Adrenal gland (tissue), 12 donors: ENCODE results near the gene CSF2. TPM values are rescaled to one million over a fixed set of nuclear protein-coding genes. Genes with fewer than 3 reads are reported as not detected.
"Not testable (repeated sequence)": the region's sequence is repeated elsewhere in the genome, so short reads cannot be mapped to it uniquely, and the experiment has no call there.

Source experiments
- DNase-seq, 7 donors: peaks; one replicate each; pipeline ENCODE4 v3.0.0-alpha.2; 2019 to 2020
- H3K27ac ChIP-seq, 5 donors: fragments of 200-600 bp; sonication (generic) in 4 of 5; 1 replicate in 3 of 5; 2 replicates in 2 of 5; pipeline versions ENCODE4 v1.5.1 to v1.8.0; 2016 to 2020; ENCODE audit warnings: mild to moderate bottlenecking in 1 of 5
- H3K27me3 ChIP-seq: fragments of 200-600 bp; 2 replicates; pipeline ENCODE4 v1.8.0; 2021
- H3K36me3 ChIP-seq, 2 donors: fragments of 200-600 bp; replicated peaks in 1 of 2; 1 replicate in 1 of 2; 2 replicates in 1 of 2; pipeline versions ENCODE4 v1.5.1 to v1.8.0; 2018 to 2022
- H3K4me1 ChIP-seq, 2 donors: fragments of 200-600 bp; replicated peaks in 1 of 2; 1 replicate in 1 of 2; 2 replicates in 1 of 2; pipeline versions ENCODE4 v1.5.1 to v1.8.0; 2018 to 2021
- H3K4me3 ChIP-seq, 4 donors: fragments of 200-600 bp; sonication (generic) in 3 of 4; one replicate each; pipeline ENCODE4 v1.5.1; 2016 to 2018
- H3K9me3 ChIP-seq, 3 donors: fragments of 200-600 bp; sonication (generic) in 1 of 3; replicated peaks in 1 of 3; 1 replicate in 2 of 3; 2 replicates in 1 of 3; pipeline versions ENCODE4 v1.5.1 to v1.8.0; 2016 to 2021
- POLR2A ChIP-seq, 2 donors: fragments of 450-650 bp; IDR thresholded peaks; one replicate each; pipeline ENCODE4 v1.6.1; 2017; ENCODE audit warnings: antibody characterized with exemption in 2 of 2, mild to moderate bottlenecking in 2 of 2, moderate library complexity in 1 of 2
- WGBS, 4 donors: extraction: QIAGEN DNeasy Blood & Tissue Kit in 2 of 4; methylation state at CpG; one replicate each; pipeline versions ENCODE4 v1.1.5 to v1.1.7; 2013 to 2017; 5-methylcytosine and 5-hydroxymethylcytosine counted together
- intact Hi-C, 2 donors: fragments of 100-400 bp; cut with DNase I; formaldehyde crosslinking; loops; one replicate each; pipeline versions ENCODE4 v1.14.1 to v1.15.0; 2022 to 2023
- polyA plus RNA-seq, 3 donors: library from polyadenylated mRNA; stranded (reverse); fragments of 200-250 nt in 2 of 3; fragments of 350-450 nt in 1 of 3; fragmentation: Illumina TruSeq in 1 of 3; extraction: RNeasy Lipid Tissue Mini Kit (QIAGEN cat#74804) in 1 of 3; gene quantifications; one replicate each; pipeline ENCODE4 v1.2.3, GENCODE V29; 2013 to 2014
- small RNA-seq, 2 donors: library from RNA; depleted of rRNA; stranded (forward); fragments of <200 nt; gene quantifications; one replicate each; pipeline ENCODE3, GENCODE V24; 2016
- total RNA-seq, 9 donors: library from RNA; depleted of rRNA in 4 of 9; stranded (reverse); fragments of >200 nt in 4 of 9; fragments of 120-200 nt in 1 of 9; fragmentation: NEBNext Ultra II Directional in 1 of 9; extraction: Animal tissue kit (Norgen Biotek cat#: 25700) in 1 of 9; gene quantifications; one replicate each; pipeline versions ENCODE4 v1.1.0 to v1.2.4, GENCODE V29; 2013 to 2023
- TF ChIP-seq, protein P1 (sequence below), 6 experiments: fragments of 450-650 bp in 4 of 6; fragments of 200-600 bp in 2 of 6; sonication (generic) in 1 of 6; IDR thresholded peaks; 1 replicate in 5 of 6; 2 replicates in 1 of 6; pipeline versions ENCODE4 v1.5.1 to v1.8.0; 2016 to 2021; ENCODE audit warnings: antibody characterized with exemption in 6 of 6, mild to moderate bottlenecking in 2 of 6, moderate library complexity in 1 of 6
- donor health status: healthy with polysubstance abuse.
- donor health status: Bipolar disorder and iron deficiency.
- donor health status: DM: yes; HTN: yes; CAD: no.
- donor health status: DM: no; HTN: no; CAD: no.
- donor health status: DM: no; HTN: no; CAD: no.
- donor health status: DM: yes; HTN: yes; CAD: no.

The CSF2 gene
- total and polyA plus RNA-seq, 12 donors = 0.31 TPM; not detected in 11

DNA sequence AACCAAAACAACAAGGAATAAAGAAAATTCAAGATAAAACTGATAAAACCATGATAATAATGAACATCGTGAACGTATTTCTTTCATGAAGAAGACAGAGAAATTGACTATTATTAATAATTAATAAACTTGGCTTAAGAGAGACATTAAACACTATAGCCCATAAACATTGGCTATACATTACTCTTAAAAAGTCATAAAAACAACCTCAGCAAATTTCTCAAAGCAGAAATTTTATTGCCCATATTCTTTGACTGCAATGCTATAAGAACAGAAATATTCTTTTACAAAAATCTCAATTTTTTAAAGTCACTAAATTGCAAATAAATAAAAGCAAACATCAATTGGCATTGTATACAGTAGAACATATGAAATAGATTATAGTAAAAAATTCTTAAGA is 42.5 kb downstream of the CSF2 start:
- Histone ChIP-seq H3K4me3 (no peak overlapping the region), H3K36me3 (no peaks in the 10 kb centered on the region), H3K27ac (no peak overlapping the region), H3K27me3 (no peaks in the 10 kb centered on the region), H3K9me3 (no peaks in the 10 kb centered on the region), H3K4me1 (no peaks in the 10 kb centered on the region)
- intact Hi-C loops = no loop called here
- TF ChIP-seq, protein P1, sequence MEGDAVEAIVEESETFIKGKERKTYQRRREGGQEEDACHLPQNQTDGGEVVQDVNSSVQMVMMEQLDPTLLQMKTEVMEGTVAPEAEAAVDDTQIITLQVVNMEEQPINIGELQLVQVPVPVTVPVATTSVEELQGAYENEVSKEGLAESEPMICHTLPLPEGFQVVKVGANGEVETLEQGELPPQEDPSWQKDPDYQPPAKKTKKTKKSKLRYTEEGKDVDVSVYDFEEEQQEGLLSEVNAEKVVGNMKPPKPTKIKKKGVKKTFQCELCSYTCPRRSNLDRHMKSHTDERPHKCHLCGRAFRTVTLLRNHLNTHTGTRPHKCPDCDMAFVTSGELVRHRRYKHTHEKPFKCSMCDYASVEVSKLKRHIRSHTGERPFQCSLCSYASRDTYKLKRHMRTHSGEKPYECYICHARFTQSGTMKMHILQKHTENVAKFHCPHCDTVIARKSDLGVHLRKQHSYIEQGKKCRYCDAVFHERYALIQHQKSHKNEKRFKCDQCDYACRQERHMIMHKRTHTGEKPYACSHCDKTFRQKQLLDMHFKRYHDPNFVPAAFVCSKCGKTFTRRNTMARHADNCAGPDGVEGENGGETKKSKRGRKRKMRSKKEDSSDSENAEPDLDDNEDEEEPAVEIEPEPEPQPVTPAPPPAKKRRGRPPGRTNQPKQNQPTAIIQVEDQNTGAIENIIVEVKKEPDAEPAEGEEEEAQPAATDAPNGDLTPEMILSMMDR (IDR thresholded peaks at IDR 0.05) = no peak
- TF ChIP-seq POLR2A (IDR thresholded peaks at IDR 0.05) = no peak
- 83 to 95% (median 90%) methylated on average over 2 of the region's 2 CpGs for WGBS, 4 donors
- no peak for DNase-seq

GRCh38 chr5:132116909-132117489 is 43.4 kb downstream of the CSF2 start:
- H3K36me3 ChIP-seq, H3K27ac ChIP-seq, H3K9me3 ChIP-seq, intact Hi-C loops, H3K4me1 ChIP-seq, H3K4me3 ChIP-seq, H3K27me3 ChIP-seq, DNase-seq: not testable (repeated sequence)
- 79 to 100% (median 87%) methylated on average over 1 to 3 of the region's 3 CpGs; no CpG with 5 or more reads in 1 of the 4 donors for WGBS, 4 donors

DNA sequence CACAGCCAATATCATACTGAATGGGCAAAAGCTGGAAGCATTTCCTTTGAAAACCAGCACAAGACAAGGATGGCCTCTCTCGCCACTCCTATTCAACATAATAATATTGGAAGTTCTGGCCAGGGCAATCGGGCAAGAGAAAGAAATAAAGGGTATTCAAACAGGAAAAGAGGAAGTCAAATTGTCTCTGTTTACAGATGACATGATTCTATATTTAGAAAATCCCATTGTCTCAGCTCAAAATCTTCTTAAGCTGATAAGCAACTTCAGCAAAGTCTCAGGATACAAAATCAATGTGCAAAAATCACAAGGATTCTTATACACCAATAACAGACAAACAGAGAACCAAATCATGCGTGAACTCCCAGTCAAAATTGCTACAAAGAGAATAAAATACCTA is 47.1 kb downstream of the CSF2 start:
- WGBS, 4 donors = 53 to 70% (median 60%) methylated on average over 3 of the region's 3 CpGs
- DNase-seq, intact Hi-C loops: not testable (repeated sequence)

DNA sequence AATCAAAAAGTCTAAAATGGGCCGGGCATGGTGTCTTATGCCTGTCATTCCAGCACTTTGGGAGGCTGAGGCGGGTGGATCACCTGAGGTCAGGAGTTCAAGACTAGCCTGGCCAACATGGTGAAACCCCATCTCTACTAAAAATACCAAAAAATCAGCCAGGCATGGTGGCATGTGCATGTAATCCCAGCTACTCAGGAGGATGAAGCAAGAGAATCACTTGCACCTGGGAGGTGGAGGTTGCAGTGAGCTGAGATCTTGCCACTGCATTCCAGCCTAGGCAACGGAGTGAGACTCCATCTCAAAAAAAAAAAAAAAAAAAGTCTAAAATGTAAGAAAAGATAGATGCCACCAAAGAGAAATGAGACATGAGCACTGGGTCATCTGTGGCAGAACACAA is 49.4 kb downstream of the CSF2 start:
- H3K4me3 ChIP-seq, H3K4me1 ChIP-seq, DNase-seq, H3K27ac ChIP-seq, intact Hi-C loops, H3K27me3 ChIP-seq, H3K9me3 ChIP-seq, H3K36me3 ChIP-seq: not testable (repeated sequence)
- WGBS, 4 donors = 74 to 79% (median 77%) methylated on average over 3 of the region's 3 CpGs

More for the DNA sequence above, 47.1 kb downstream of the CSF2 start:
- not testable (repeated sequence) for H3K4me1 ChIP-seq, H3K27ac ChIP-seq, H3K4me3 ChIP-seq, H3K9me3 ChIP-seq, H3K36me3 ChIP-seq, H3K27me3 ChIP-seq

- H3K27me3 ChIP-seq, DNase-seq, H3K4me3 ChIP-seq, H3K27ac ChIP-seq, H3K36me3 ChIP-seq, intact Hi-C loops, H3K4me1 ChIP-seq, H3K9me3 ChIP-seq: not testable (repeated sequence)
- 83 to 90% (median 89%) methylated on average over 4 of the region's 4 CpGs for WGBS, 4 donors
Measured at GRCh38 chr5:132123578-132123977, 50.0 kb downstream of the CSF2 start.

Small RNA genes within 50 kb of the gene (small RNA-seq; reads per million reads assigned to genes)
- 0 reads per million in 2 donors for gene RF00285

Other genes with a start within 250 kb of the CSF2 start
- under 1 TPM in 1 of 9 donors, not detected in 8; 0.11 TPM for gene MEIKIN, start 128.1 kb upstream of the CSF2 start, total RNA-seq
- not detected for gene MEIKIN, start 128.1 kb upstream of the CSF2 start, polyA plus RNA-seq
- 10 to 100 TPM in 2 of 9 donors, 1 to 10 TPM in 7; 5.5 to 14.5 (median 7.8) TPM for gene ACSL6, start 62.1 kb upstream of the CSF2 start, total RNA-seq
- 1 to 10 TPM; 2.5 to 6.5 (median 6.4) TPM for gene ACSL6, start 62.1 kb upstream of the CSF2 start, polyA plus RNA-seq
- gene IL3, start 13.1 kb upstream of the CSF2 start, total RNA-seq = not detected
- not detected for gene IL3, start 13.1 kb upstream of the CSF2 start, polyA plus RNA-seq
- 10 to 100 TPM in 8 of 9 donors, 1 to 10 TPM in 1; 9.9 to 34.0 (median 16.3) TPM for gene P4HA2, start 154.1 kb downstream of the CSF2 start, total RNA-seq
- gene P4HA2, start 154.1 kb downstream of the CSF2 start, polyA plus RNA-seq = 10 to 100 TPM; 10.3 to 12.6 (median 11.6) TPM
- gene PDLIM4, start 183.9 kb downstream of the CSF2 start, total RNA-seq = 10 to 100 TPM in 1 of 9 donors, 1 to 10 TPM in 7, under 1 TPM in 1; 0.87 to 11.7 (median 3.6) TPM
- 10 to 100 TPM in 2 of 3 donors, 1 to 10 TPM in 1; 2.8 to 20.2 (median 14.3) TPM for gene PDLIM4, start 183.9 kb downstream of the CSF2 start, polyA plus RNA-seq
- 1 to 10 TPM; 1.4 to 8.2 (median 2.8) TPM for gene SLC22A4, start 220.6 kb downstream of the CSF2 start, total RNA-seq
- 1 to 10 TPM; 3.3 to 4.0 (median 3.7) TPM for gene SLC22A4, start 220.6 kb downstream of the CSF2 start, polyA plus RNA-seq